Measurements from ENCODE around the gene PDZD7.

The PDZD7 gene

GRCh38 chr10:100984672-100985177 is 46.2 kb downstream of the PDZD7 start:
- no peaks in the 10 kb centered on the region for H3K9me3 ChIP-seq (replicated peaks; ENCODE audit: insufficient read depth, low read length)
- no peak overlapping the region for H3K27ac ChIP-seq (ENCODE audit: low read length)
- H3K9ac ChIP-seq (ENCODE audit: low read length): no peak overlapping the region
- no peaks in the 10 kb centered on the region for H4K20me1 ChIP-seq (ENCODE audit: insufficient read depth, low read length)
- H2AFZ ChIP-seq (ENCODE audit: low read length): no peak overlapping the region
- H3K4me1 ChIP-seq (ENCODE audit: low read length): peaks cover 21% of the 10 kb centered on the region
- no peak overlapping the region for H3K4me2 ChIP-seq (ENCODE audit: low read depth, low read length)
- TF ChIP-seq CTCF (IDR thresholded peaks at IDR 0.05; ENCODE audit: low read length): no peak
- TF ChIP-seq EZH2phosphoT487 (IDR thresholded peaks at IDR 0.05; ENCODE audit: low read length): no peak
- no peak for TF ChIP-seq EZH2 (optimal IDR thresholded peaks at IDR 0.05; ENCODE audit: low read depth, low read length)
- H3K36me3 ChIP-seq (replicated peaks; ENCODE audit: insufficient read depth, low read length): no peaks in the 10 kb centered on the region
- no peaks in the 10 kb centered on the region for H3K27me3 ChIP-seq (replicated peaks; ENCODE audit: insufficient read depth, low read length)
- peaks cover 41% of the 10 kb centered on the region for H3K79me2 ChIP-seq (ENCODE audit: low read length)
- H3K9me2 ChIP-seq (replicated peaks; ENCODE audit: insufficient read depth, low read length): no peaks in the 10 kb centered on the region
- no peak overlapping the region for H3K4me3 ChIP-seq (ENCODE audit: low read length)
- peak; percentile 4 for DNase-seq
- H3F3A ChIP-seq (ENCODE audit: insufficient read depth, low read length): 0 out of 2 replicates have a peak, but pooled peaks cover 4% of the 10 kb centered on the region

- Histone ChIP-seq H3F3A (ENCODE audit: insufficient read depth, low read length) (0 out of 2 replicates have a peak, but pooled peaks cover 4% of the 10 kb centered on the region), H3K4me3 (ENCODE audit: low read length) (no peak overlapping the region), H4K20me1 (ENCODE audit: insufficient read depth, low read length) (no peaks in the 10 kb centered on the region), H3K4me1 (ENCODE audit: low read length) (peaks cover 17% of the 10 kb centered on the region), H3K79me2 (ENCODE audit: low read length) (peaks cover 34% of the 10 kb centered on the region), H3K9me3 (replicated peaks; ENCODE audit: insufficient read depth, low read length) (no peaks in the 10 kb centered on the region), H3K36me3 (replicated peaks; ENCODE audit: insufficient read depth, low read length) (no peaks in the 10 kb centered on the region), H3K27me3 (replicated peaks; ENCODE audit: insufficient read depth, low read length) (no peaks in the 10 kb centered on the region), H3K4me2 (ENCODE audit: low read depth, low read length) (no peak overlapping the region), H3K9me2 (replicated peaks; ENCODE audit: insufficient read depth, low read length) (no peaks in the 10 kb centered on the region), H2AFZ (ENCODE audit: low read length) (no peak overlapping the region), H3K27ac (ENCODE audit: low read length) (no peak overlapping the region), H3K9ac (ENCODE audit: low read length) (no peak overlapping the region)
- peak; percentile 3 for DNase-seq
- TF ChIP-seq CTCF (IDR thresholded peaks at IDR 0.05; ENCODE audit: low read length): no peak
- TF ChIP-seq EZH2 (optimal IDR thresholded peaks at IDR 0.05; ENCODE audit: low read depth, low read length): no peak
- no peak for TF ChIP-seq EZH2phosphoT487 (IDR thresholded peaks at IDR 0.05; ENCODE audit: low read length)
These were observed 46.9 kb downstream of the PDZD7 start for GRCh38 chr10:100983868-100984671.

GRCh38 chr10:100982916-100983830 is 47.8 kb downstream of the PDZD7 start:
- Histone ChIP-seq H3K27ac (ENCODE audit: low read length) (no peak overlapping the region), H4K20me1 (ENCODE audit: insufficient read depth, low read length) (no peaks in the 10 kb centered on the region), H3K4me1 (ENCODE audit: low read length) (peaks cover 10% of the 10 kb centered on the region), H3K79me2 (ENCODE audit: low read length) (peaks cover 26% of the 10 kb centered on the region), H3K9me2 (replicated peaks; ENCODE audit: insufficient read depth, low read length) (no peaks in the 10 kb centered on the region), H3F3A (ENCODE audit: insufficient read depth, low read length) (0 out of 2 replicates have a peak, but pooled peaks cover 4% of the 10 kb centered on the region), H3K9ac (ENCODE audit: low read length) (no peak overlapping the region), H3K27me3 (replicated peaks; ENCODE audit: insufficient read depth, low read length) (no peaks in the 10 kb centered on the region), H3K9me3 (replicated peaks; ENCODE audit: insufficient read depth, low read length) (no peaks in the 10 kb centered on the region), H2AFZ (ENCODE audit: low read length) (no peak overlapping the region), H3K4me2 (ENCODE audit: low read depth, low read length) (no peak overlapping the region), H3K36me3 (replicated peaks; ENCODE audit: insufficient read depth, low read length) (no peaks in the 10 kb centered on the region), H3K4me3 (ENCODE audit: low read length) (no peak overlapping the region)
- no peak for DNase-seq
- no peak for TF ChIP-seq EZH2 (optimal IDR thresholded peaks at IDR 0.05; ENCODE audit: low read depth, low read length)
- TF ChIP-seq CTCF (IDR thresholded peaks at IDR 0.05; ENCODE audit: low read length): no peak
- TF ChIP-seq EZH2phosphoT487 (IDR thresholded peaks at IDR 0.05; ENCODE audit: low read length): no peak
